Measurements from ENCODE around the gene FBXO28. TPM values are rescaled to one million over a fixed set of nuclear protein-coding genes. Genes with fewer than 3 reads are reported as not detected.

Gene FBXO28
- total and polyA plus RNA-seq, 10 of the 15 experiments (the other 5 are each of a cell fraction or from before 2014, with no cell fraction given): 4.3 to 23.2 (median 18.4) TPM

DNA sequence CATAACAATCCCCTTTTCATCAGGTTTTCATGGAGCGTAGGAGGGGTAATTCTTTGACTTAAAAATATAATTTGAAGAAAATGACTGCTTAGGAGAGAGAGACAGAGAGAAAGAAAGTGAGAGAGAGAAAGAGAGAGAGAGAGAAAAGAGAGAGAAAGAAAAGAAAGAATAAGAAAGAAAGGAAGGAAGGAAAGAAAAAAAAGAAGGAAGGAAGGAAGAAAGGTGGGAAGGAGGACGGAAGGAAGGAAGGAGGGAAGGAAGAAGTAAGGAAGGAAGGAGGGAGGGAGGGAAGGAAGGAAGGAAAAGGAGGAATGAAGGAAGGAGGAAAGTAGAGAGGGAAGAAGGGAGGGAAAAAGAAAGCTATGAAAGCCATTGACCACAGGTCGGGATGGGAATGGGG is 58.3 kb downstream of the FBXO28 start (continued):
- TF ChIP-seq ZNF24 (IDR thresholded peaks at IDR 0.05) (no peak), SUPT20H (IDR thresholded peaks at IDR 0.05; ENCODE audit: borderline replicate concordance, control insufficient read depth, low read depth, low read length) (no peak), SRF (IDR thresholded peaks at IDR 0.05; ENCODE audit: low read depth in 2 of 2, low read length in 2 of 2) (no peak), BMI1 (IDR thresholded peaks at IDR 0.05; ENCODE audit: borderline replicate concordance) (no peak), YBX1 (IDR thresholded peaks at IDR 0.05) (no peak), STAT1 (conservative IDR thresholded peaks at IDR 0.05) (no peak), ATF2 (IDR thresholded peaks at IDR 0.05; ENCODE audit: low read length) (no peak), POU2F2 (IDR thresholded peaks at IDR 0.05; ENCODE audit: borderline replicate concordance, low read depth, low read length) (no peak), MTA2 (IDR thresholded peaks at IDR 0.05; ENCODE audit: low read depth) (no peak), PAX8 (IDR thresholded peaks at IDR 0.05) (no peak), CBFB (IDR thresholded peaks at IDR 0.05; ENCODE audit: low read depth) (no peak)

- POLR2A ChIA-PET: no interaction called here
- intact Hi-C loops (cut with micrococcal nuclease; ENCODE audit: unreplicated experiment): no loop called here
- no peak for FAIRE-seq
- TF ChIP-seq, protein P1, sequence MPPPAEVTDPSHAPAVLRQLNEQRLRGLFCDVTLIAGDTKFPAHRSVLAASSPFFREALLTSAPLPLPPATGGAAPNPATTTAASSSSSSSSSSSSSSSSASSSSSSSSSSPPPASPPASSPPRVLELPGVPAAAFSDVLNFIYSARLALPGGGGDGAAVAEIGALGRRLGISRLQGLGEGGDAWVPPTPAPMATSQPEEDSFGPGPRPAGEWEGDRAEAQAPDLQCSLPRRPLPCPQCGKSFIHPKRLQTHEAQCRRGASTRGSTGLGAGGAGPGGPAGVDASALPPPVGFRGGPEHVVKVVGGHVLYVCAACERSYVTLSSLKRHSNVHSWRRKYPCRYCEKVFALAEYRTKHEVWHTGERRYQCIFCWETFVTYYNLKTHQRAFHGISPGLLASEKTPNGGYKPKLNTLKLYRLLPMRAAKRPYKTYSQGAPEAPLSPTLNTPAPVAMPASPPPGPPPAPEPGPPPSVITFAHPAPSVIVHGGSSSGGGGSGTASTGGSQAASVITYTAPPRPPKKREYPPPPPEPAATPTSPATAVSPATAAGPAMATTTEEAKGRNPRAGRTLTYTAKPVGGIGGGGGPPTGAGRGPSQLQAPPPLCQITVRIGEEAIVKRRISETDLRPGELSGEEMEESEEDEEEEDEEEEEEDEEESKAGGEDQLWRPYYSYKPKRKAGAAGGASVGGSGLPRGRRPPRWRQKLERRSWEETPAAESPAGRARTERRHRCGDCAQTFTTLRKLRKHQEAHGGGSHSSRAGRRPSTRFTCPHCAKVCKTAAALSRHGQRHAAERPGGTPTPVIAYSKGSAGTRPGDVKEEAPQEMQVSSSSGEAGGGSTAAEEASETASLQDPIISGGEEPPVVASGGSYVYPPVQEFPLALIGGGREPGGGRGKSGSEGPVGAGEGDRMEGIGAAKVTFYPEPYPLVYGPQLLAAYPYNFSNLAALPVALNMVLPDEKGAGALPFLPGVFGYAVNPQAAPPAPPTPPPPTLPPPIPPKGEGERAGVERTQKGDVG (CRISPR knock-in tag; IDR thresholded peaks at IDR 0.05): no peak
- TF ChIP-seq PKNOX1 (IDR thresholded peaks at IDR 0.05) (no peak), CEBPB (IDR thresholded peaks at IDR 0.05; ENCODE audit: borderline replicate concordance in 1 of 2, low read depth in 2 of 2, low read length in 2 of 2) (no peak), CREM (IDR thresholded peaks at IDR 0.05; ENCODE audit: low read depth) (no peak), PBX3 (IDR thresholded peaks at IDR 0.05; ENCODE audit: insufficient replicate concordance, low read depth, low read length) (no peak), SMC3 (IDR thresholded peaks at IDR 0.05; ENCODE audit: borderline replicate concordance, low read length) (no peak), TCF3 (IDR thresholded peaks at IDR 0.05; ENCODE audit: borderline replicate concordance, insufficient read depth, low read depth, low read length) (no peak)
Measured at GRCh38 chr1:224173523-224173922, 59.6 kb downstream of the FBXO28 start.

More at GRCh38 chr1:224173523-224173922, 59.6 kb downstream of the FBXO28 start:
- in situ Hi-C loops (cut with MboI): no loop called here
- Histone ChIP-seq H3K9me3 (replicated peaks; ENCODE audit: control insufficient read depth, insufficient read depth, low read length) (peaks cover 3% of the 10 kb centered on the region; the same call in 2 of the 3 replicates), H4K20me1 (ENCODE audit: control insufficient read depth, insufficient read depth) (no peaks in the 10 kb centered on the region), H3K4me2 (ENCODE audit: control insufficient read depth, insufficient read depth) (no peak overlapping the region), H3K36me3 (ENCODE audit: control insufficient read depth in 2 of 2, insufficient read depth in 2 of 2, low read length in 1 of 2) (no peaks in the 10 kb centered on the region), H2AFZ (ENCODE audit: control insufficient read depth, low read depth, low read length) (no peak overlapping the region), H3K4me1 (ENCODE audit: control insufficient read depth, insufficient read depth, low read length) (peaks cover 13% of the 10 kb centered on the region), H3K27me3 (replicated peaks in 1 of 2; ENCODE audit: control insufficient read depth in 2 of 2, insufficient read depth in 2 of 2, low read length in 1 of 2) (no peaks in the 10 kb centered on the region), H3K9ac (ENCODE audit: control insufficient read depth, insufficient read depth, low read length) (no peak overlapping the region), H3K27ac (ENCODE audit: control insufficient read depth, insufficient read depth) (no peak overlapping the region), H3K4me3 (no peak overlapping the region), H3K79me2 (ENCODE audit: control insufficient read depth, insufficient read depth, low read length) (no peaks in the 10 kb centered on the region)
- WGBS (ENCODE audit: insufficient coverage, insufficient replicate concordance, low lambda C conversion rate, missing lambda C conversion rate): 88% methylated on average over 5 of the region's 5 CpGs
- BruUV-seq (replicated peaks): no TSS peak
- SMC1A ChIA-PET (ENCODE audit: uncharacterized antibody, unreplicated experiment): no interaction called here
- DNase-seq (ENCODE audit: low read depth, low spot score) (no peak), ATAC-seq (no peak)
- CTCF ChIA-PET: interaction anchor here (0.7 kb wide), 1 partner anchor 139 kb away, joined by 3 read pairs; no protein-coding TSS in a partner anchor
- RAD21 ChIA-PET (ENCODE audit: unreplicated experiment): no interaction called here
